ENCODE results near the gene CFAP221.

DNA sequence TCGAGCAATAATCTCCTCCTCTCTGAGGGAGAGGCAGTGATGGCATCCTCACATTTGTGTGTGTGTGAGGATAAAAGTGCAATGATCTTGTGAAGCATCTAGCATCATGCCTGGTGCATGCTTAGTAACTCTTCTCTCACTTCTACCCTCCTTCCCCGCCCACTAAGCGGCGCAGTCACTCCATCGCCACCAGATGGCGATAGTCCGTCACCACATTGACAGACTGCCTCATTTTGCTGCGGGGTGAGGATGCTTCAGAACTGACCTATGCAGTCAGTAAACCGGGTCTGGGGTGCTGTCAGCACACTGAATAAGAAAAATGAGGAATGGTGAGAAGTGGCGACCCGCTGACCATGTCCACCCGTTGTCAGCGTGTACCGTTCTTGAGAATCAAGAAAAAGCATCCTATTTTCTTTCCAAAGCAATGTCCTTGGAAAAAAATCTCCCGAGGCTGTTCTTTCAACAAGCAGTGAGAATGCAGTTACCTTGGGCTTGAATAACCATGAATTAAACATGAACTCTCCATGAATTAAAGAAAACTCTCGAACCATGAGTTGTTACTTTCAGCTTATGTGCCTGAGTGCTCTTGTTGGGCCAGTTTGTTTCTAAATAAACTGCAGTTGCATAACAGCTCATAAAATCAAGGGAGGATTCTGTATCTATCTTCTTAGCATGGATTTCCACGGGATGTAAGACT is 97.5 kb downstream of the CFAP221 start:
- no peak for TF ChIP-seq GATA3 (IDR thresholded peaks at IDR 0.05; ENCODE audit: low read depth, low read length)
- TF ChIP-seq GATA2 (IDR thresholded peaks at IDR 0.05; ENCODE audit: low read depth, low read length), result no peak

Data from SH-SY5Y (cell line).